ENCODE data around the gene GOLGA2.

DNA sequence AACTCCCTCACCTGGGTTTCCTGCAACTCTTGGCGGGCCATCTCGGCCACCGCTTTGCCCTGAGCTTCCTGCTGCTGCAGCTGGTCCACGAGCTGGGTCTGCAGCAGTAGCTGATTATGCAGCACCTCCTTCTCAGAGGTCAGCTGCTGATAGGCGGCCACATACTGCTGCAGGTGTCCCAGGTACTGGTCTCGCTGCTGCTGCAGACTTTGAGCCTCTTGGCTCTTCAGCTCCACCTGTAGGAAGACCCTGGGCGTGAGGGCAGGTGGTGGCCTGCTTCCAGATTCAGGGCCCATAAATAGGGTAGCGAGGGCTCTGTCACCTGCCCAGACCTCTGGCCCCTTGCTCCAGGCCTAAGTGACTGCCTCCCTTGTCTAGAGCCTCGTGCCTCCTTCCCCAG, 16.7 kb downstream of the GOLGA2 start:
- TF ChIP-seq POLR2AphosphoS5 (IDR thresholded peaks at IDR 0.05) (no peak), POLR2A (IDR thresholded peaks at IDR 0.05) (no peak), EP300 (IDR thresholded peaks at IDR 0.05) (no peak)
- TF ChIP-seq, protein P1, sequence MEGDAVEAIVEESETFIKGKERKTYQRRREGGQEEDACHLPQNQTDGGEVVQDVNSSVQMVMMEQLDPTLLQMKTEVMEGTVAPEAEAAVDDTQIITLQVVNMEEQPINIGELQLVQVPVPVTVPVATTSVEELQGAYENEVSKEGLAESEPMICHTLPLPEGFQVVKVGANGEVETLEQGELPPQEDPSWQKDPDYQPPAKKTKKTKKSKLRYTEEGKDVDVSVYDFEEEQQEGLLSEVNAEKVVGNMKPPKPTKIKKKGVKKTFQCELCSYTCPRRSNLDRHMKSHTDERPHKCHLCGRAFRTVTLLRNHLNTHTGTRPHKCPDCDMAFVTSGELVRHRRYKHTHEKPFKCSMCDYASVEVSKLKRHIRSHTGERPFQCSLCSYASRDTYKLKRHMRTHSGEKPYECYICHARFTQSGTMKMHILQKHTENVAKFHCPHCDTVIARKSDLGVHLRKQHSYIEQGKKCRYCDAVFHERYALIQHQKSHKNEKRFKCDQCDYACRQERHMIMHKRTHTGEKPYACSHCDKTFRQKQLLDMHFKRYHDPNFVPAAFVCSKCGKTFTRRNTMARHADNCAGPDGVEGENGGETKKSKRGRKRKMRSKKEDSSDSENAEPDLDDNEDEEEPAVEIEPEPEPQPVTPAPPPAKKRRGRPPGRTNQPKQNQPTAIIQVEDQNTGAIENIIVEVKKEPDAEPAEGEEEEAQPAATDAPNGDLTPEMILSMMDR (IDR thresholded peaks at IDR 0.05), result no peak

Data from gastroesophageal sphincter (tissue), 3 donors.